HepG2 (cell line): ENCODE data around the gene FAM83D. TPM values are rescaled to one million over a fixed set of nuclear protein-coding genes. Genes with fewer than 3 reads are reported as not detected.

Experiments used
- CHD4 ChIP-seq: fragments of 200-600 bp; sonication (generic); IDR thresholded peaks from 2 replicates; pipeline ENCODE4 v1.7.0; 2017; ENCODE audit warnings: mild to moderate bottlenecking, low read length, borderline replicate concordance
- ERF ChIP-seq: IDR thresholded peaks from 2 replicates; pipeline ENCODE4 v1.6.1; 2018; ENCODE audit warnings: missing biosample characterization, missing genetic modification reagents
- ESRRA ChIP-seq: sonication (generic); formaldehyde crosslinking; IDR thresholded peaks from 2 replicates; pipeline ENCODE4 v1.5.1; 2020; ENCODE audit warnings: mild to moderate bottlenecking, low read depth, missing genetic modification reagents
- FIP1L1 ChIP-seq: fragments of 200-400 bp; formaldehyde crosslinking; IDR thresholded peaks from 2 replicates; pipeline ENCODE4 v1.6.1; 2018; ENCODE audit warnings: low read depth, mild to moderate bottlenecking, low read length, moderate library complexity, borderline replicate concordance; ENCODE audit not compliant: insufficient read depth
- HOXA9 ChIP-seq: sonication (generic); formaldehyde crosslinking; IDR thresholded peaks from 2 replicates; pipeline ENCODE4 v1.8.1; 2022; ENCODE audit warnings: missing genetic modification reagents, mild to moderate bottlenecking, moderate library complexity, borderline replicate concordance
- KAT7 ChIP-seq: IDR thresholded peaks from 2 replicates; pipeline ENCODE4 v1.6.1; 2018; ENCODE audit warnings: borderline replicate concordance, missing compliant biosample characterization
- MXI1 ChIP-seq: IDR thresholded peaks from 3 replicates; pipeline ENCODE4 v1.6.1; 2012; ENCODE audit warnings: low read depth, low read length, inconsistent platforms, borderline replicate concordance
- NKX3-1 ChIP-seq: sonication (generic); formaldehyde crosslinking; IDR thresholded peaks from 2 replicates; pipeline ENCODE4 v1.5.0; 2020; ENCODE audit warnings: missing genetic modification reagents
- POLR2A ChIP-seq, 2 experiments: IDR thresholded peaks; 2 replicates each; pipeline ENCODE4 v1.6.1; 2011; ENCODE audit warnings: low read depth in 2 of 2, low read length in 2 of 2, mild to moderate bottlenecking in 1 of 2, moderate library complexity in 1 of 2; ENCODE audit not compliant: insufficient read depth in 1 of 2
- SMARCC2 ChIP-seq: fragments of 450-650 bp; IDR thresholded peaks from 2 replicates; pipeline ENCODE4 v1.6.1; 2017; ENCODE audit warnings: antibody characterized with exemption, mild to moderate bottlenecking
- ZNF251 ChIP-seq: sonication (generic); formaldehyde crosslinking; IDR thresholded peaks from 2 replicates; pipeline ENCODE4 v1.9.0; 2021; ENCODE audit warnings: mild to moderate bottlenecking, missing genetic modification reagents
- ZNF256 ChIP-seq: sonication (generic); formaldehyde crosslinking; conservative IDR thresholded peaks from 2 replicates; pipeline ENCODE4 v1.4.0; 2020; ENCODE audit warnings: missing genetic modification reagents
- ZNF496 ChIP-seq: sonication (generic); formaldehyde crosslinking; IDR thresholded peaks from 2 replicates; pipeline ENCODE4 v1.8.1; 2023; ENCODE audit warnings: mild to moderate bottlenecking, moderate library complexity, missing genetic modification reagents; ENCODE audit not compliant: insufficient replicate concordance
- ZNF737 ChIP-seq: sonication (generic); formaldehyde crosslinking; IDR thresholded peaks from 2 replicates; pipeline ENCODE4 v1.5.0; 2020; ENCODE audit warnings: missing genetic modification reagents, mild to moderate bottlenecking, borderline replicate concordance
- ZNF816 ChIP-seq: sonication (generic); formaldehyde crosslinking; IDR thresholded peaks from 2 replicates; pipeline ENCODE4 v1.8.0; 2022; ENCODE audit warnings: missing genetic modification reagents, mild to moderate bottlenecking, borderline replicate concordance
- polyA plus RNA-seq, 8 experiments: library from polyadenylated mRNA; depleted of rRNA in 3 of 8; stranded (reverse) in 7 of 8; unstranded in 1 of 8; fragments of >200 nt; fragmentation: Illumina TruSeq in 4 of 8; extraction: Trizol in 4 of 8; gene quantifications; 2 replicates each; pipeline versions ENCODE4 v1.2.1 to v1.2.3, GENCODE V29; 2011 to 2016; ENCODE audit warnings: low read depth in 4 of 8, missing spikeins in 1 of 8, mixed read lengths in 1 of 8; ENCODE audit not compliant: insufficient read depth in 1 of 8
- total RNA-seq, 5 experiments: library from RNA; depleted of rRNA; stranded (reverse); fragments of >200 nt; fragmentation: Illumina TruSeq; extraction: Trizol; gene quantifications; 2 replicates each; pipeline ENCODE4 v1.2.3, GENCODE V29; 2016; ENCODE audit warnings: low read depth in 1 of 5
- TF ChIP-seq, protein P1 (sequence below): IDR thresholded peaks from 2 replicates; pipeline ENCODE4 v1.6.1; 2016; ENCODE audit warnings: mild to moderate bottlenecking, missing biosample characterization, missing genetic modification reagents
- TF ChIP-seq, protein P2 (sequence below): sonication (generic); formaldehyde crosslinking; IDR thresholded peaks from 2 replicates; pipeline ENCODE4 v1.4.0; 2020; ENCODE audit warnings: missing genetic modification reagents, borderline replicate concordance
- TF ChIP-seq, protein P3 (sequence below): sonication (generic); formaldehyde crosslinking; IDR thresholded peaks from 2 replicates; pipeline ENCODE4 v1.4.0; 2020; ENCODE audit warnings: mild to moderate bottlenecking, missing genetic modification reagents
- TF ChIP-seq, protein P4 (sequence below): IDR thresholded peaks from 2 replicates; pipeline ENCODE4 v1.6.1; 2012; ENCODE audit warnings: low read depth, low read length, improper control_type of control experiment

The FAM83D gene
- total and polyA plus RNA-seq, 2 of the 13 experiments (the other 11 are each of a cell fraction or from before 2014, with no cell fraction given): 51.4 to 64.0 TPM

DNA sequence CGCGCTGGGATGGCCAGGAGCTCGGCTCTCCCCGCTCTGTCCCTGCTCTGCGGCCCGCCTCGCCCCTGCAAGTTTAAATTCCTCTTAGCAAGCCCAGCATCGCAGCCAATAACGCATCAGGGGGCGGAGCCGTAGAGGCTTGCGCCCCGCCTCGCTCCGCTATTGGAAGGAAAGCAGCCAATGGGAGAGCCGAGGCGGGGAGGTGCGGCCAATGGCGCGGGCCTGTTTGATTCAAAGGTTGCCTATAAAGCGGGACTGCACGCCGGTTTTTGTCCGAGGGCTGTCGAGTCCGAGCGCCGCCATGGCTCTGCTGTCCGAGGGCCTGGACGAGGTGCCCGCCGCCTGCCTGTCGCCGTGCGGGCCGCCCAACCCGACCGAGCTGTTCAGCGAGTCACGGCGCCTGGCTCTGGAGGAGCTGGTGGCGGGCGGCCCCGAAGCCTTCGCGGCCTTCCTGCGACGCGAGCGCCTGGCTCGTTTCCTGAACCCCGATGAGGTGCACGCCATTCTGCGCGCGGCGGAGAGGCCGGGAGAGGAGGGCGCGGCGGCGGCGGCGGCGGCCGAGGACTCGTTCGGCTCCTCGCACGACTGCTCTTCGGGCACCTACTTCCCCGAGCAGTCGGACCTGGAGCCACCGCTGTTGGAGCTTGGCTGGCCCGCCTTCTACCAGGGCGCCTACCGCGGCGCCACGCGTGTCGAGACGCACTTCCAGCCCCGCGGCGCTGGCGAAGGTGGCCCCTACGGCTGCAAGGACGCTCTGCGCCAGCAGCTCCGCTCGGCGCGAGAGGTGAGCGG lies at the start of gene FAM83D (continued):
- TF ChIP-seq ZNF816 (CRISPR knock-in tag) (peak; percentile 94), MXI1 (peak; percentile 99), NKX3-1 (CRISPR knock-in tag) (peak; percentile 96), HOXA9 (CRISPR knock-in tag) (no peak), CHD4 (no peak; the same call in 1 of the 2 replicates), ESRRA (CRISPR knock-in tag) (no peak; the same call in 1 of the 2 replicates), ZNF256 (CRISPR knock-in tag) (peak; percentile 87; the same call in 1 of the 2 replicates), SMARCC2 (no peak), POLR2A (IDR thresholded peaks at IDR 0.05; ENCODE audit: insufficient read depth in 1 of 2, low read depth in 2 of 2, low read length in 2 of 2) (peak; percentile 100), ZNF251 (CRISPR knock-in tag) (no peak), FIP1L1 (0 out of 2 replicates have a peak, but pooled peaks have one; percentile 81), KAT7 (CRISPR knock-in tag) (peak; percentile 96), ZNF737 (CRISPR knock-in tag) (no peak; the same call in 1 of the 2 replicates), ZNF496 (CRISPR knock-in tag) (no peak), ERF (CRISPR knock-in tag) (no peak; the same call in none of the 2 replicates)
- TF ChIP-seq, protein P1, sequence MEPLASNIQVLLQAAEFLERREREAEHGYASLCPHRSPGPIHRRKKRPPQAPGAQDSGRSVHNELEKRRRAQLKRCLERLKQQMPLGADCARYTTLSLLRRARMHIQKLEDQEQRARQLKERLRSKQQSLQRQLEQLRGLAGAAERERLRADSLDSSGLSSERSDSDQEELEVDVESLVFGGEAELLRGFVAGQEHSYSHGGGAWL (CRISPR knock-in tag): peak; percentile 94
- TF ChIP-seq, protein P2, sequence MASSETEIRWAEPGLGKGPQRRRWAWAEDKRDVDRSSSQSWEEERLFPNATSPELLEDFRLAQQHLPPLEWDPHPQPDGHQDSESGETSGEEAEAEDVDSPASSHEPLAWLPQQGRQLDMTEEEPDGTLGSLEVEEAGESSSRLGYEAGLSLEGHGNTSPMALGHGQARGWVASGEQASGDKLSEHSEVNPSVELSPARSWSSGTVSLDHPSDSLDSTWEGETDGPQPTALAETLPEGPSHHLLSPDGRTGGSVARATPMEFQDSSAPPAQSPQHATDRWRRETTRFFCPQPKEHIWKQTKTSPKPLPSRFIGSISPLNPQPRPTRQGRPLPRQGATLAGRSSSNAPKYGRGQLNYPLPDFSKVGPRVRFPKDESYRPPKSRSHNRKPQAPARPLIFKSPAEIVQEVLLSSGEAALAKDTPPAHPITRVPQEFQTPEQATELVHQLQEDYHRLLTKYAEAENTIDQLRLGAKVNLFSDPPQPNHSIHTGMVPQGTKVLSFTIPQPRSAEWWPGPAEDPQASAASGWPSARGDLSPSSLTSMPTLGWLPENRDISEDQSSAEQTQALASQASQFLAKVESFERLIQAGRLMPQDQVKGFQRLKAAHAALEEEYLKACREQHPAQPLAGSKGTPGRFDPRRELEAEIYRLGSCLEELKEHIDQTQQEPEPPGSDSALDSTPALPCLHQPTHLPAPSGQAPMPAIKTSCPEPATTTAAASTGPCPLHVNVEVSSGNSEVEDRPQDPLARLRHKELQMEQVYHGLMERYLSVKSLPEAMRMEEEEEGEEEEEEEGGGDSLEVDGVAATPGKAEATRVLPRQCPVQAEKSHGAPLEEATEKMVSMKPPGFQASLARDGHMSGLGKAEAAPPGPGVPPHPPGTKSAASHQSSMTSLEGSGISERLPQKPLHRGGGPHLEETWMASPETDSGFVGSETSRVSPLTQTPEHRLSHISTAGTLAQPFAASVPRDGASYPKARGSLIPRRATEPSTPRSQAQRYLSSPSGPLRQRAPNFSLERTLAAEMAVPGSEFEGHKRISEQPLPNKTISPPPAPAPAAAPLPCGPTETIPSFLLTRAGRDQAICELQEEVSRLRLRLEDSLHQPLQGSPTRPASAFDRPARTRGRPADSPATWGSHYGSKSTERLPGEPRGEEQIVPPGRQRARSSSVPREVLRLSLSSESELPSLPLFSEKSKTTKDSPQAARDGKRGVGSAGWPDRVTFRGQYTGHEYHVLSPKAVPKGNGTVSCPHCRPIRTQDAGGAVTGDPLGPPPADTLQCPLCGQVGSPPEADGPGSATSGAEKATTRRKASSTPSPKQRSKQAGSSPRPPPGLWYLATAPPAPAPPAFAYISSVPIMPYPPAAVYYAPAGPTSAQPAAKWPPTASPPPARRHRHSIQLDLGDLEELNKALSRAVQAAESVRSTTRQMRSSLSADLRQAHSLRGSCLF (CRISPR knock-in tag): 0 out of 2 replicates have a peak, but pooled peaks have one; percentile 25
- TF ChIP-seq, protein P3, sequence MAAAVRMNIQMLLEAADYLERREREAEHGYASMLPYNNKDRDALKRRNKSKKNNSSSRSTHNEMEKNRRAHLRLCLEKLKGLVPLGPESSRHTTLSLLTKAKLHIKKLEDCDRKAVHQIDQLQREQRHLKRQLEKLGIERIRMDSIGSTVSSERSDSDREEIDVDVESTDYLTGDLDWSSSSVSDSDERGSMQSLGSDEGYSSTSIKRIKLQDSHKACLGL (CRISPR knock-in tag): peak; percentile 98
- TF ChIP-seq, protein P4, sequence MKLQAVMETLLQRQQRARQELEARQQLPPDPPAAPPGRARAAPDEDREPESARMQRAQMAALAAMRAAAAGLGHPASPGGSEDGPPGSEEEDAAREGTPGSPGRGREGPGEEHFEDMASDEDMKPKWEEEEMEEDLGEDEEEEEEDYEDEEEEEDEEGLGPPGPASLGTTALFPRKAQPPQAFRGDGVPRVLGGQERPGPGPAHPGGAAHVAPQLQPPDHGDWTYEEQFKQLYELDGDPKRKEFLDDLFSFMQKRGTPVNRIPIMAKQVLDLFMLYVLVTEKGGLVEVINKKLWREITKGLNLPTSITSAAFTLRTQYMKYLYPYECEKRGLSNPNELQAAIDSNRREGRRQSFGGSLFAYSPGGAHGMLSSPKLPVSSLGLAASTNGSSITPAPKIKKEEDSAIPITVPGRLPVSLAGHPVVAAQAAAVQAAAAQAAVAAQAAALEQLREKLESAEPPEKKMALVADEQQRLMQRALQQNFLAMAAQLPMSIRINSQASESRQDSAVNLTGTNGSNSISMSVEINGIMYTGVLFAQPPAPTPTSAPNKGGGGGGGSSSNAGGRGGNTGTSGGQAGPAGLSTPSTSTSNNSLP: peak; percentile 72; the same call in 1 of the 2 replicates
